Measurements from ENCODE around the gene NXPH4.

DNA sequence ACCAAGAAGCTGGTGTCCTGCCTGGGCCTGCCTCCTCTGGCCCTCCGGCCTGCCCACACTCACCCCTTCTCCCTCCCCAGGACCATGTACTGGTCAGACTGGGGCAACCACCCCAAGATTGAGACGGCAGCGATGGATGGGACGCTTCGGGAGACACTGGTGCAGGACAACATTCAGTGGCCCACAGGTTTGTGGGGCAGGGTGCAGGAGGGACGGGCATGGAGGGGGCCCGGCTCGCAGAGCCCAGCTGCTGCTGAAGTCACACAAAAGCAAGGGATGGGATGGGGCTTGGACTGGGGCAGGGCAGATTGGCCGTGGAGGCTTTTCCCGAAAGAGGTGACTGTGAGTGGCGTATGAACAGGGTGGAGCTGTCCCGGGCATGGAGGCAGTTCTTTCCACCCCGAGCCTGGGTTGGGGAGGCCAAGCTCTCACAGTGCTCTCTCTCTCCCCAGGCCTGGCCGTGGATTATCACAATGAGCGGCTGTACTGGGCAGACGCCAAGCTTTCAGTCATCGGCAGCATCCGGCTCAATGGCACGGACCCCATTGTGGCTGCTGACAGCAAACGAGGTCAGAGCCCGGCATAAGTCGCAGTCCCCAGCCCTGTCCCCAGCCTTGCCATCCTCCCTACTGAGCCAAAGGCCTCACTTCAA lies 7.8 kb upstream of the NXPH4 start:
- TF ChIP-seq EZH2 (IDR thresholded peaks at IDR 0.05) (no peak), POLR2AphosphoS5 (IDR thresholded peaks at IDR 0.05; ENCODE audit: borderline replicate concordance, low read depth, low read length) (no peak)

All from SK-N-MC (cell line).